Sigmoid colon (tissue), 4 donors: ENCODE results near the gene ASPSCR1.

Experiments used
- CTCF ChIP-seq, 4 experiments: fragments of 450-650 bp in 3 of 4; fragments of 200-600 bp in 1 of 4; IDR thresholded peaks; one replicate each; pipeline ENCODE4 v1.5.1; 2016 to 2019; ENCODE audit warnings: antibody characterized with exemption in 4 of 4, mild to moderate bottlenecking in 3 of 4, moderate library complexity in 2 of 4
- EP300 ChIP-seq, 4 donors: sonication (generic); formaldehyde crosslinking; IDR thresholded peaks; one replicate each; pipeline ENCODE4 v1.6.1; 2017; ENCODE audit warnings: antibody characterized with exemption in 4 of 4
- POLR2A ChIP-seq, 2 donors: fragments of 450-650 bp; IDR thresholded peaks; one replicate each; pipeline ENCODE4 v1.6.1; 2016; ENCODE audit warnings: antibody characterized with exemption in 2 of 2, mild to moderate bottlenecking in 2 of 2, moderate library complexity in 2 of 2
- POLR2AphosphoS5 ChIP-seq, 4 donors: sonication (generic); formaldehyde crosslinking; IDR thresholded peaks; one replicate each; pipeline ENCODE4 v1.6.1; 2017; ENCODE audit warnings: antibody characterized with exemption in 4 of 4

- peak in 1 of 4 donors; percentile 5 for TF ChIP-seq POLR2AphosphoS5 (IDR thresholded peaks at IDR 0.05)
- TF ChIP-seq CTCF (IDR thresholded peaks at IDR 0.05): no peak
- no peak for TF ChIP-seq POLR2A (IDR thresholded peaks at IDR 0.05)
- TF ChIP-seq EP300 (IDR thresholded peaks at IDR 0.05): no peak
Measured at GRCh38 chr17:82060614-82061013, 83.2 kb downstream of the ASPSCR1 start.
